Tibial nerve (tissue), 4 donors: Measurements from ENCODE around the gene WDR27. TPM values are rescaled to one million over a fixed set of nuclear protein-coding genes. Genes with fewer than 3 reads are reported as not detected.
A peak's percentile ranks its signal among the peaks of the same experiment; 100 is the strongest.

Experiments
- DNase-seq, 2 donors: peaks; one replicate each; pipeline ENCODE4 v3.0.0-alpha.2; 2019; ENCODE audit warnings: low spot score in 2 of 2
- H3K27ac ChIP-seq, 4 donors: fragments of 200-600 bp; sonication (generic) in 3 of 4; one replicate each; pipeline ENCODE4 v1.5.1; 2017 to 2019; ENCODE audit warnings: mild to moderate bottlenecking in 1 of 4
- H3K27me3 ChIP-seq, 2 donors: fragments of 200-600 bp; sonication (generic) in 1 of 2; one replicate each; pipeline versions ENCODE4 v1.5.1 to v1.6.0; 2017 to 2019
- H3K36me3 ChIP-seq, 3 donors: fragments of 200-600 bp; sonication (generic); one replicate each; pipeline ENCODE4 v1.5.1; 2018 to 2019
- H3K4me1 ChIP-seq, 4 donors: fragments of 200-600 bp; sonication (generic) in 3 of 4; one replicate each; pipeline ENCODE4 v1.5.1; 2017 to 2019
- H3K4me3 ChIP-seq, 4 donors: fragments of 200-600 bp; sonication (generic) in 3 of 4; one replicate each; pipeline ENCODE4 v1.5.1; 2017 to 2019; ENCODE audit warnings: mild to moderate bottlenecking in 1 of 4, moderate library complexity in 1 of 4
- H3K9me3 ChIP-seq, 4 donors: fragments of 200-600 bp; sonication (generic) in 3 of 4; one replicate each; pipeline ENCODE4 v1.5.1; 2017 to 2019
- CTCF ChIP-seq, 5 experiments: fragments of 200-600 bp in 3 of 5; fragments of 450-650 bp in 2 of 5; sonication (generic) in 3 of 5; IDR thresholded peaks; one replicate each; pipeline ENCODE4 v1.5.1; 2016 to 2019; ENCODE audit warnings: antibody characterized with exemption in 5 of 5, mild to moderate bottlenecking in 3 of 5, moderate library complexity in 2 of 5
- EP300 ChIP-seq, 2 donors: sonication (generic); formaldehyde crosslinking; IDR thresholded peaks; one replicate each; pipeline ENCODE4 v1.6.1; 2017; ENCODE audit warnings: antibody characterized with exemption in 2 of 2, mild to moderate bottlenecking in 1 of 2
- POLR2A ChIP-seq, 2 donors: fragments of 450-650 bp; IDR thresholded peaks; one replicate each; pipeline ENCODE4 v1.6.1; 2017; ENCODE audit warnings: antibody characterized with exemption in 2 of 2, mild to moderate bottlenecking in 2 of 2, moderate library complexity in 2 of 2
- WGBS, 2 donors: methylation state at CpG; one replicate each; pipeline ENCODE4 v1.1.5; 2018; 5-methylcytosine and 5-hydroxymethylcytosine counted together
- total RNA-seq, 4 donors: library from RNA; depleted of rRNA; stranded (reverse); fragments of >200 nt; gene quantifications; one replicate each; pipeline ENCODE4 v1.1.0, GENCODE V29; 2016

WDR27 gene
- total RNA-seq, 4 donors from 2014 or later = 33.9 to 57.5 (median 52.5) TPM

GRCh38 chr6:169424149-169424804 is 277.6 kb downstream of the WDR27 start:
- Histone ChIP-seq H3K27me3 (no peaks in the 10 kb centered on the region), H3K9me3 (no peaks in the 10 kb centered on the region), H3K36me3 (no peaks in the 10 kb centered on the region), H3K27ac (peak overlapping the region in 2 of 4 donors; percentile 75), H3K4me3 (peak overlapping the region in 1 of 4 donors; percentile 35), H3K4me1 (peaks cover 0 to 47% (median 18%) of the 10 kb centered on the region in 4 donors)
- no peak for DNase-seq
- WGBS, 2 donors = 82 to 86% methylated on average over 27 to 28 of the region's 28 CpGs
- no peak for TF ChIP-seq CTCF (IDR thresholded peaks at IDR 0.05)
- no peak for TF ChIP-seq EP300 (IDR thresholded peaks at IDR 0.05)
- no peak for TF ChIP-seq POLR2A (IDR thresholded peaks at IDR 0.05)

GRCh38 chr6:169421586-169422264 is 280.1 kb downstream of the WDR27 start:
- TF ChIP-seq CTCF (IDR thresholded peaks at IDR 0.05) = no peak
- TF ChIP-seq EP300 (IDR thresholded peaks at IDR 0.05) = no peak
- no peak for TF ChIP-seq POLR2A (IDR thresholded peaks at IDR 0.05)
- no peaks in the 10 kb centered on the region for H3K9me3 ChIP-seq
- peak overlapping the region in 2 of 4 donors; percentile 66 to 75 for H3K27ac ChIP-seq
- no peaks in the 10 kb centered on the region for H3K36me3 ChIP-seq
- H3K27me3 ChIP-seq = no peaks in the 10 kb centered on the region
- peaks cover 0 to 22% (median 3%) of the 10 kb centered on the region in 4 donors for H3K4me1 ChIP-seq
- DNase-seq = no peak
- H3K4me3 ChIP-seq = no peak overlapping the region
- WGBS, 2 donors = 85% methylated on average over 14 of the region's 14 CpGs

GRCh38 chr6:169420912-169421543 is 280.8 kb downstream of the WDR27 start:
- no peaks in the 10 kb centered on the region for H3K27me3 ChIP-seq
- H3K36me3 ChIP-seq = no peaks in the 10 kb centered on the region
- no peak for DNase-seq
- TF ChIP-seq CTCF (IDR thresholded peaks at IDR 0.05) (peak in 2 of 5 experiments; percentile 28 to 40), POLR2A (IDR thresholded peaks at IDR 0.05) (no peak), EP300 (IDR thresholded peaks at IDR 0.05) (no peak)
- H3K4me1 ChIP-seq = peaks cover 0 to 15% (median 0%) of the 10 kb centered on the region in 4 donors
- no peak overlapping the region for H3K4me3 ChIP-seq
- 68 to 81% methylated on average over 15 of the region's 15 CpGs for WGBS, 2 donors
- peaks cover 0 to 4% (median under 1%) of the 10 kb centered on the region in 4 donors for H3K9me3 ChIP-seq
- peak overlapping the region in 1 of 4 donors; percentile 66 for H3K27ac ChIP-seq

GRCh38 chr6:169417101-169417500 is 284.7 kb downstream of the WDR27 start:
- TF ChIP-seq CTCF (IDR thresholded peaks at IDR 0.05) (no peak), POLR2A (IDR thresholded peaks at IDR 0.05) (no peak), EP300 (IDR thresholded peaks at IDR 0.05) (no peak)

More at GRCh38 chr6:169417101-169417500, 284.7 kb downstream of the WDR27 start:
- WGBS, 2 donors = 90 to 96% methylated on average over 1 of the region's 1 CpG
- H3K4me3 ChIP-seq = no peak overlapping the region
- H3K36me3 ChIP-seq = no peaks in the 10 kb centered on the region
- H3K27me3 ChIP-seq = no peaks in the 10 kb centered on the region
- H3K9me3 ChIP-seq = peaks cover 0 to 25% (median 10%) of the 10 kb centered on the region in 4 donors
- H3K4me1 ChIP-seq = peaks cover 0 to under 1% (median 0%) of the 10 kb centered on the region in 4 donors
- H3K27ac ChIP-seq = peak overlapping the region in 1 of 4 donors; percentile 40
- no peak for DNase-seq
